GM19023 (cell line): ENCODE data around the gene FBXO11.
"Not testable (repeated sequence)": the region's sequence is repeated elsewhere in the genome, so short reads cannot be mapped to it uniquely, and the experiment has no call there.

Experiments
- ATAC-seq: cut with Tn5 transposase; IDR thresholded peaks from one replicate; pipeline ENCODE4 v1.9.1; 2021; ENCODE audit warnings: mild to moderate bottlenecking, moderate library complexity; ENCODE audit not compliant: unreplicated experiment

Gene FBXO11

DNA sequence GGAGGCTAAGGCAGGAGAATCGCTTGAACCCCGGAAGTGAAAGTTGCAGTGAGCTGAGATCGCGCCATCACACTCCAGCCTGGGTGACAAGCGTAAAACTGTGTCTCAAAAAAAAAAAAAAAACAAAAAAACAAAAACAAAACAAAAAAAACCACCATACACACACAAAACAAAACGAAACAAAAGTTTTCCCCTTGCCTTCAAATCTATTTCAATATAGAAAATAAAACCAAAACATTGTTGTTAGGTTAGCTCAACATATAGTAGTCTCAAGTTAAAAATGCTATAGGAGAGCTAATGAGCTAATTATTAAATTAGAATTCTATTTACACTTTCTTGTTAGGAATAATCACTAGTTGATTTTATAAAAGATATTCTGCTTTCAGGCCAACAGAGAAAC lies 43.3 kb downstream of the FBXO11 start:
- ATAC-seq = no peak

DNA sequence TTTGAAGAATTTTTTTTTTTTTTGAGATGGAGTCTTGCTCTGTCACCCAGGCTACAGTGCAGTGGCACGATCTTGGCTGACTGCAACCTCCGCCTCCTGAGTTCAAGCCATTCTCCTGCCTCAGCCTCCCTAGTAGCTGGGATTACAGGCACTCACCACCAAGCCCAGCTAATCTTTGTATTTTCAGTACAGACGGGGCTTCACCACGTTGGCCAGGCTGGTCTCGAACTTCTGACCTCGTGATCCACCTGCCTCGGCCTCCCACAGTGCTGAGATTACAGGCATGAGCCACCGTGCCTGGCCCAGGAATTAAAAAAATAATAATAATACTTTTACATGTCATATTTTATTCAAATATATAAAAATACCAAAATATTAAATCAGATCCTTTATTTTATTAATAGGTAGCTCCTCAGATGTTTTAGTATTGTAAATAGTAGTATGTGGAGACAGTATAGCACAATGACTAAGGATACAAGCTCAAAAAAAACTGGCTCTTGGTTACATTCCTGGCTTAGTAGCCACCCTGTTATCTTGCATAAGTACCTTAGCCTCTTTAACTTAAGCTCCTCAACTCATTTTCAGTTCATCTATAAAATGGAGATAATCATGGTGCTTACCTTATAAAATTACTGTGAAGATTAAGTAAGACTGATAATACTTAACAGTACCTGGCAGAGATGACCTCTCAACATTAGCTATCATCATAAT lies 53.1 kb downstream of the FBXO11 start:
- ATAC-seq = not testable (repeated sequence)

DNA sequence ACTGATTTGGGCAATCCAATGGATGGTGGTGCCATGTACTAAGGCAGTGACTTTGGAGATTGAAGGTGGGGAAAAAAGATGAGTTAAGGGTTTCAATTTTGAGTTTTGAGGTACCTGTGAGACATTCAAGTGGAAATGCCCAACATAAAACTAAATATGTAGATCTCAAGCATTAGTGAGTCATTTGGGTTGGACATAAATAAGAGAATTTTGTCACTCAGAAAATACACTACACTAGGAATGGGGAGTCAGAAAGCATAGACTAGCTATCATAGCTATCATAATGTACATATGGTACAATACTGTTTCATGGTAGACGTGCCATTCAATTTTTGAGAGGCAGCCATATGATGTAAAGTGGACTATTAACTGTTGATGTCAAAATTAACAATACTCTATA lies 56.1 kb downstream of the FBXO11 start:
- no peak for ATAC-seq

DNA sequence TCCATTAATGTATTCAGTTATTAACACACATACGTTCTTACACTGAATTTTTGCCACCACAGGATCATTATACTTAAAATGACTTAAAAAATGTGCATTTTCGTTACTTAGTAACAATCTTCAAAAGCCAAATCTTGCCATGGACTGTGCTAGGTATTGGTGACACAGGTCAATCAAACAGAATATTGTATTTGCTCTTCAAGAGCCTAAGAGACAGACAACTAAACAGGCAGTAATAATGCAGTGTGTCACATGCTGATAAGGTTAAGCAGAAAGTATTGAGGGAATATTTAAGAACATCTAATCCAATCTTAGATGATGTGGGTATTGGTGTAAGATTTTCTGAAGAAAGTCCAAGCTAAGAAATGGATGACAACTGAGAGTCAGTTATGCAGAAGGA lies 56.9 kb downstream of the FBXO11 start:
- ATAC-seq = no peak

DNA sequence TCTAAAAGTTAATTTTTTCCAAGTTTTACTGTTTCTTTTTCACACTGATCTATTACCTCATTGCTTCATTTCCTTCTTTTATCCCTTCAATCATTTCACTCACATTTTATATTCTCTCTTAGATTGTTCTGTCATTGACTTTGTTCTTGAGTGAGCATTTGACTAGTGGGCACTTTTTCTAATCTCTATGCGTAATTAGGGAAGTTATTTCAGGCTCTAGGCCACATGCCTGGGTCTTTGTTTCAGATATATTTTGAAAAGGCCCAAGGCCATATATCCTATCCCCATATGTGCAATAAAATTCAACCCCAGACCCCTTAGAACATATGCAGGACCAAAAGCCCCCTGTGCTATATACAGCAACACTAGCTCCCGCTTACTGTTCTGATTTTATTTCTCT lies 62.1 kb downstream of the FBXO11 start:
- no peak for ATAC-seq

DNA sequence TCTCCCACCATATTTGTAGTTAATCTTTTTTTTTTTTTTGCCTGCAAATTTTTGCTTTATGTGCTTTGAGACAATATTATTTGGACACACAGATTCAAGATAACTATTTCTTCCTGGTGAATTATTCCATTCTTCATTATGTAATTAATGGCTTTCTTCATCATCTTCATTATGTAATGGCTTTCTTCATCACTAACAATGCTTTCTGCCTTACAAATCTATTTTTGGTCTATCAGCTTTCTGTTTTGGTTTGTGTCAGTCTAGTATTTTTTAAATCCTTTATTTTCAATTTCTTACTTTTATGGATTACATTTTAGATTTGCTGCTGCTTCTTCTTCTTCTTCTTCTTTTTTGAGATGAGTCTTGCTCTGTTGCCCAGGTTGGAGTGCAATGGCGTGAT lies 62.9 kb downstream of the FBXO11 start:
- no peak for ATAC-seq

DNA sequence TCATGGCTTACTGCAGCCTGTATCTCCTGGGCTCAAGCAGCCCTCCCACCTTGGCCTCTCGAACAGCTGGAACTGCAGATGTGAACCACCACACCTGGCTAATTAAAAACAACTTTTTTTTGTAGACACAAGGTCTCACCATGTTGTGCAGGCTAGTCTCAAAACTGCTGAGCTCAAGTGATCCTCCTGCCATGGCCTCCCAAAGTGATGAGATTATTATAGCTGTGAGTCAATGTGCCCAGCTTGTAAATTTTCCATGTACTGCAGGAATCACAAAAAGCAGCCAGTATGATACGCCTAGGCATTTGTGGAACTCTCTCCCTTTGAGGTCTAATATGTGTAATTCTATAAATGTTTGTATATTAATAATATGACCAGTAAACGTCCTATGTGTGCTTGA lies 63.5 kb downstream of the FBXO11 start:
- no peak for ATAC-seq

DNA sequence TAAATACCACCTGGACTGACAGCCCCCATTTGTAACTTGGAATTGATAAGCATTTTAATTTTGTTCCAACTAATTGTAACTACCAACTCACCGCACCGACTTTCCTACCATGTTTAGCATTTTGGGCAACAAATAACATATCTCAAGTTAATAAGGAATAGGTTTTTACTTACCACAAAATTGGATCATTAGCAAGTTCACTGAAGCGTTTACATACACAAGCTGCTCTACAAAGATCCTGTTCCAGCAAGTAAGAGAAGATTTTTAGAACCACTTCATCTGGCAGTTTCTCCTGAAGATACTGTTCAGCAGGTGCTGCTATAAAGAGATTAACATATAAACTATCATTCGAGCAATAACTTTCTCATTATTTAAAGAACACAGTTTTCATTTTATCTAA lies 67.6 kb downstream of the FBXO11 start:
- no peak for ATAC-seq

DNA sequence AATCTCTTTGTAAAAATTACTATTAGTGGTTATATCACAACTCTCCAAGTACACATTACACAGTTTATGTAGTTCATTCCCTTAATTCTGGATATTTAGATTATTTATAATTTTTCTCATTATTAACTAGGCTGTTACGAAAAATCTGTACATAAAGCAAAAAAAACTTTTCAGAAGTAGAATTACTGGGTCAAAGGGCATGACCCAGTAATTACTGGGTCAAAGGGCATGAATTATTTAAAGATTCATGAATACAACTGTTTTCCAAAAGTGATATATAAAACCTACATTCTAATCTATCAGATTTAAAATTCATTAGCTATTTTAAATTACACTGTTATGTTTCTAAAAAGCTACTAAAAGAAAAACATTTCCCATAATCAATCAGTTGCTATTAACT lies 68.0 kb downstream of the FBXO11 start:
- ATAC-seq = no peak

DNA sequence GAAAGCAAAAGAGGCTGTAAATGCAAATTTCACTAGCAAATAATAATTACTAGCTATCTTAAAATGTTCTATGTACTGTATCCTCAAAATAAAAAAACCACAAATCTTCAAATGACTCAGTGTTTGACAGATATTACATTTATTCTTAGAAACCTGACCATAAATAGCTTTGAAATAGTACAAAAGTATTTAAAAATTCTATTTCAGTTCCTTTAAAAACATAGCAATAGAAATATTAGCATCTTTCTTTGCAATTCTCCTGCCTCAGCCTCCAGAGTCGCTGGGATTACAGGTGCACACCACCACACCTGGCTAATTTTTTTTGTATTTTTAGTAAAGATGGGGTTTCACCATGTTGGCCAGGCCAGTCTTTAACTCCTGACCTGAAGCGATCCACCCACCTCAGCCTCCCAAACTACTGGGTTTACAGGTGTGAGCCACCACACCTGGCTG lies 72.8 kb downstream of the FBXO11 start:
- no peak for ATAC-seq

DNA sequence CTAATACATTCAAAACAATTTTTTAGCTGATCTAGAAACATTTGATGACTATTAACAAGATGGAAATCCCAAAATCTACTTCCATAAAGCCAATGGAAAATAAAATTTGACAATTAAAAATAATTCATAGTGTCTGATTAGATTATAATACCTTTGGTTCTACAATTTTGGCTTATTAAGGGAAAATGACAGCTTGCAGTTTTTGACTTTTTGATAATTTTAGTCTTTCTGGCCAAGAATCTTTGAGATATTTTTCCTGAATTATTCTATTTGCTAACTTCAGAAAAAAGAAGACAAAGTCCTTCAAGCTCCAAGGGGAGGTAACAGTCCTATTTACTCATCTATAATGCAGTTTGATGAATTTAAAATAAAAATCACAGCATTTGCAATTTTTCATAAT lies 83.8 kb downstream of the FBXO11 start:
- ATAC-seq = no peak

DNA sequence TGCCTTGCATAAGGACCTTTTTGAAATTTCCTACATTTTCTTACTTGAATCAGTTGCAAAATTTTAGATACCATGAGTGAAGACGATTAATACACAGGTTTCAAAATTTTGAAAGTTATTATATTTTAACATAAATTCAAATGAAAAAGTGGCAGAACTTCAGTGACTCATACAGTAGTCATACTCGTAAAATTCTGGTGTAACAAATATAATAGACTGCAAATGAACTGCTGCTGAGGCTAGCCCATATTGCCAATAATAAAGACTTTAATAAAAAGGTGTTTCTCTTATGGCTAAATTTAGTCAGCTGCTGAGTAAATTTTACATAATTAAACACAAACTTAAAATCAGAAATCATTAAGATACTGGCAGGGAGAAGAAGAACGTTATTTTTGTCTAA lies 86.5 kb downstream of the FBXO11 start:
- no peak for ATAC-seq

DNA sequence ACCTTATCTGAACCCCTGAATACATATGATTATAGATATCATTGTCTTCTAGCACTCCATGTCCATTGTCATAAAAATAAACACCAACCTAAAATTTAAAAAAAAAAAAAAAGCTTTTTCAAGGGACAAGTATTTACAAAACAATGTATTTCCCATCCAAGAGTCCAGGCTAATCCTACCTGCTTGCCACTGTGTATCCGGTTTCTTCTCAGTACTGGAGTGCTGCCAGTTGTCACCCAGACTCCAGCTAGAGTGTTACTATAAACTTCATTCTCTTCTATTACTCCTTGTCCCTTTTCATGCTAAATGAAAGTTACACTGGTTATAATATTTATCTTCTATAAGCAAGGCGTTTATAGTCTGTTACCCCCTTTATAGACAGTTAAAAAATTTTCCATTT lies 87.5 kb downstream of the FBXO11 start:
- no peak for ATAC-seq

DNA sequence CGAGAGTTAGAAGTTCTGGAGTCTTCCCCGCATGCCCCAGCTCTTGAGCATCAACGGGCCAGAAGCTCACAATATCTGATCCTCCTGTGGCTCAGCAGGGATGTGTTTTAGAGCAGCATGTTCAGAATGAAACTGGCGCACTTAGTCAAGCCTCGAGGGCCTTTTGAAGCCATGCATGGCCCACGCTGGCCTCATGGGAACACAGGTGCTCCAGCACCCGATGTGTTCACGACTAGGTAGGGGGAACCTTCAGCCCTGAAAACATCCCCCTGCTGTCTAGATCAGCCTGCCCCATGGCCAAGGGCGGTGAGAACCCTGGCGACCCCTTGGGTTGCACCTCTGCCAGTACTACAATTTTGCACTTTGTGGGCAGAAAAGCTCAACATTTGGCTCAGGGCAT lies 90.5 kb downstream of the FBXO11 start:
- no peak for ATAC-seq

DNA sequence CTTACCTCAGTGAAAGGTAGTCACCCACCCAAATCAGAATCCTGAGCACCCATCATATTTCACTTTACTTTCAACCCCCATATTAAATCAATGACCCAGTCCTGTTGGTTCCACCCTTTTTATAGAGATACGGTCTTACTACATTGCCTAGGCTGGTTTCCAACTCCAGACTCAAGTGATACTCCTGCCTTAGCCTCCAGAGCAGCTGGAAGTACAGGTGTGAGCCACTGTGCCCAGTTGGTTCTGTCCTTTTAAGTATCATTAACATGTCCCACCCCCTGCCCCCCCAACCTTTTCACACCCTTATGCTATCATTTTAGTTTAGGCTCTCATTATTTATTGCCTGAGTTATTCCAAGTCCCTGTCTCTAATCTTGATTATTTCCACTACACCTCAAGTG lies 94.6 kb downstream of the FBXO11 start:
- no peak for ATAC-seq

DNA sequence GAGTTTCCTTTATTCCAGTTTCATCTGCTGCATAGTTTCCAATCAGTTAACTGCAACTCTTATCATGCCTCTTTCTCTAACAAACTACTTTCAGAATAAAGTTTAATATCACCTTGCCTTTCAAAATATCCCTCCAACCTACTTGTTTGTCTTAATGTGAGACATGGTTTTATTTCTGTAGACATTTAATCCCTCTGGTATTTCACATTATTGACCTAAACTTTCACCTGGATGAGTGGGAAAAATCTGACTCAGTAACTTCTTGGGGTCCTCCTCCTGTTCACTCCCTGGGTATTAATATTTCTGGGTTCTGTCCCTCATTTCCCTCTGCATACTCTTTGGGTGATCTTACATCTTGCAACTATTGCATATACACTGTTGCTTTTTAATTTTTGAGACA lies 95.4 kb downstream of the FBXO11 start:
- no peak for ATAC-seq

DNA sequence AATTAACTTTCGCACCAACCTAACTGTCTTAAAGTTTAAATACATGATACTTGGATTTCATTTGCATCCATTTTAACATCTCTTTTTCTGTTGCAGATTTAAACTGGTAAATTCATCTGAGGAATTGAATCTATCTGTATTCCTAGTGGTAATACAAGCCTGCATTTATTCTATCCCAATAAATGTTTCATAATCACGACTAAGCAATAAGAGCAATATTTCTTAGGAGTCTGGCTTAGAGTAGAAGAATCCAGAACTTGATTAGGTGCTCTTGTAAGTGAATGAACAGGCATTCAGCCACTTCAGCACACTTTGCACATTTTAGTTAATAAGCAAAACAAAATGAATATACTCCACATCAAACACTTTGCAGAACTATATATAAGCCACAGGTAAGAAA lies 96.4 kb downstream of the FBXO11 start:
- ATAC-seq = no peak

DNA sequence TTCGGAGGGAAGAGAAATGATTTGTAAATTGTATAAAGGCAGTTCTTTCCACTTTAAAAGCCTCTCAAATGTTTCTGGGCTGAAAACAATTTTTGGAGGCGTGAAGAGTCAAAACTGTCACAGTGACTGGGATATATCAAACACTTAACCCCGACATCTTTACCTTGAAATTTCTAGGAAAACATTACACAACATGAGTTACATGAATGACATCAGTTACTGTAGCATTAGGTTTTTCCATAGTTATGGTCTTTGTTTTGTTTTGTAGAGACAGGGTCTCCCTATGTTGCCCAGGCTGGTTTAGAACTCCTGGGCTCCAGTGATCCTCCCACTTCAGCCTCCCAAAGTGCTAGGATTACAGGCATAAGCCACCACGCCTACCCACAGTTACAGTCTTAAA lies 97.7 kb downstream of the FBXO11 start:
- no peak for ATAC-seq

DNA sequence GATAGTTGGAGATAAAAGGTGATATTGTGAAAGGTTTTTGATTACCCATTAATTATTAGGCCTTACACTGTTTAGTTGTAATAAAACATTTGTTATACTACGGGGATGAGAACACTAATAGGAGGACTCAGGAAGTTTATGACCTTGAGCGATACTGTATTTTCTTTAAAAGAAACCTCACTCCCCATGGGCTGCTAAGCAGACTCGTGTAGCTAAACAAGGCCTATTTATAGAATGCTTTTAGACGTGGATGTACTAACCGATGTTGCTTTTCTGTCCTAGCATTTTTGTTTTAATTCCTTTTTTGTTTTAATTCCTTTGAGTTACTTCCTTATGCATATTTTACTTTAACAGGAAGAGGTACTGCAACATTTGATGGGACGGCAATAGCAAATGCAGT lies 100.4 kb downstream of the FBXO11 start:
- ATAC-seq = no peak

DNA sequence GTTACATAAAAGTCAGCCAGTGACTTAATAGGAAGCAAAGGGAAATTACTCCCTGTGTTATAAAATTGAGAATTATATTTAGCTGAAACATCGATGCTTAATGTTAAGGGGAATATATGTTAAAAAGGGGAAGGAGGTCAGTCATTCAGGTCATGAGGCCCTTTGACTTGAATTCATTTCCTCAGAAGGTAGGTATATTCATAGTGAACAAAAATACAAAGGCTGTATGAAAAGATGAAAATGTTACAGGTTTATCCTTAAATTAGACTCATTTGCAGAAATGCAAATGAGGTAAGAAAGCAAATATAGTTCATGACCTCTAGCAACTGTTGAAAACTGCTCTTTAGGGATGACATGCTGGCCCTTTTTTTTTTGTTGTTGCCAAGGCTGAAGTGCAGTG lies 102.5 kb downstream of the FBXO11 start:
- ATAC-seq = no peak

DNA sequence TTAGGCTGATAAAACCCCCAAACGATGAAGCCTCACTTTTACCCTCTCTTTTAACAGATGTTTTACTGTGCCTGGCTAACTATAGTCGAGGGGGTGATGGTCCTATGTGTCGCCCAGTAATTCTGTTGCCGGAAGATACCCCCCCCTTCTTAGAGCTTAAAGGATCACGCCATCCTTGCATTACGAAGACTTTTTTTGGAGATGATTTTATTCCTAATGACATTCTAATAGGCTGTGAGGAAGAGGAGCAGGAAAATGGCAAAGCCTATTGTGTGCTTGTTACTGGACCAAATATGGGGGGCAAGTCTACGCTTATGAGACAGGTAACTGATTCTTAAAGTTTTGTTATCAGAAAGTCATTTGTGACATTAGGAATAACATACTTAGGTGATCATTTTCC lies 102.9 kb downstream of the FBXO11 start:
- no peak for ATAC-seq

DNA sequence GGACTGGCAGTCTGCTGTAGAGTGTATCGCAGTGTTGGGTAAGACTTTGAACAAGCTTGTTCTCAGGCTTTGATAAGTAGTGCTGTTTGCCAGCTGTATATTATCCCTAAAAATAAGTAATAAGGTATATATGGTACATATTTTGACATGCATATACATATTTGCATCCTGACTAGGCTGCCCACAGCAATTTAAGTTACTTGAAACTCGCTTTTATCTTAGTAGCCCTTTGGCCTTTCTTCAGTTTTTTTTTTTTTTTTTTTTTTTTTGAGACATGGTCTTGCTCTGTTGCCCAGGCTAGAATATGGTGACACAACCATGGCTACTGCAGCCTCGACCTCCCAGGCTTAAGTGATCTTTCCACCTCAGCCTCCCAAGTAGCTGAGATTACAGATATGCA lies 105.2 kb downstream of the FBXO11 start:
- no peak for ATAC-seq

DNA sequence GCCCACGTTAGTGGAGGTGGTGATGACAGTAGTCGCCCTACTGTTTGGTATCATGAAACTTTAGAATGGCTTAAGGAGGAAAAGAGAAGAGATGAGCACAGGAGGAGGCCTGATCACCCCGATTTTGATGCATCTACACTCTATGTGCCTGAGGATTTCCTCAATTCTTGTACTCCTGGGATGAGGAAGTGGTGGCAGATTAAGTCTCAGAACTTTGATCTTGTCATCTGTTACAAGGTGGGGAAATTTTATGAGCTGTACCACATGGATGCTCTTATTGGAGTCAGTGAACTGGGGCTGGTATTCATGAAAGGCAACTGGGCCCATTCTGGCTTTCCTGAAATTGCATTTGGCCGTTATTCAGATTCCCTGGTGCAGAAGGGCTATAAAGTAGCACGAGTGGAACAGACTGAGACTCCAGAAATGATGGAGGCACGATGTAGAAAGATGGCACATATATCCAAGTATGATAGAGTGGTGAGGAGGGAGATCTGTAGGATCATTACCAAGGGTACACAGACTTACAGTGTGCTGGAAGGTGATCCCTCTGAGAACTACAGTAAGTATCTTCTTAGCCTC lies 107.2 kb downstream of the FBXO11 start:
- no peak for ATAC-seq
